Measurements from ENCODE around the gene HNRNPLL. TPM values are rescaled to one million over a fixed set of nuclear protein-coding genes. Genes with fewer than 3 reads are reported as not detected.

Gene HNRNPLL
- total and polyA plus RNA-seq, 2 of the 13 experiments (the other 11 are each of a cell fraction or from before 2014, with no cell fraction given), result 49.4 to 103 TPM

DNA sequence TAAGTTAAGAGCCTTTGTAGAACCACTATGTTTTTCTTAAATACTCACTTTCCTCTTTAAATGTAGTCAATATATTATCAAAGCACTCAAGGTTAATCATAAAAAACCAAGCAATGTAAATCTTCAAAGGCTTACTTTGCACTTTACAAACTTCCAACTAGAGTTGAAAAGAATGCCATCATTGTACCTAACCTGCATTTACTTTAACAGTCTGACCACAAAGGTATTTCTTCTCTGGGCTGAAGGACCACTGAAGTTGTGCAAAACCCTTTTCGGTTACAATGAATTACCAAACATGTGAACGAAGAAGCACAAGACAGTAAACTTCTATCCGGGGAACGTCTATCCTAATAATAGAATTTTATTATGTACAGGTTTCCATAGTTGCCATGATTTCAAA is 3.0 kb downstream of the HNRNPLL start (continued):
- TF ChIP-seq ZNF788 (CRISPR knock-in tag; IDR thresholded peaks at IDR 0.05; ENCODE audit: borderline replicate concordance) (no peak), HNF4A (CRISPR knock-in tag; IDR thresholded peaks at IDR 0.05) (peak; percentile 60), ZNF431 (CRISPR knock-in tag; IDR thresholded peaks at IDR 0.05; ENCODE audit: borderline replicate concordance, low read depth) (no peak), CBX2 (IDR thresholded peaks at IDR 0.05; ENCODE audit: low read depth, low read length) (no peak), CBX2 (CRISPR knock-in tag; IDR thresholded peaks at IDR 0.05; ENCODE audit: low read depth) (no peak), MZF1 (CRISPR knock-in tag; IDR thresholded peaks at IDR 0.05; ENCODE audit: borderline replicate concordance) (no peak), POGZ (CRISPR knock-in tag; IDR thresholded peaks at IDR 0.05) (no peak), POLR2AphosphoS5 (IDR thresholded peaks at IDR 0.05; ENCODE audit: low read depth, low read length) (peak; percentile 64), SRY (CRISPR knock-in tag; IDR thresholded peaks at IDR 0.05) (no peak)
- TF ChIP-seq, protein P1, sequence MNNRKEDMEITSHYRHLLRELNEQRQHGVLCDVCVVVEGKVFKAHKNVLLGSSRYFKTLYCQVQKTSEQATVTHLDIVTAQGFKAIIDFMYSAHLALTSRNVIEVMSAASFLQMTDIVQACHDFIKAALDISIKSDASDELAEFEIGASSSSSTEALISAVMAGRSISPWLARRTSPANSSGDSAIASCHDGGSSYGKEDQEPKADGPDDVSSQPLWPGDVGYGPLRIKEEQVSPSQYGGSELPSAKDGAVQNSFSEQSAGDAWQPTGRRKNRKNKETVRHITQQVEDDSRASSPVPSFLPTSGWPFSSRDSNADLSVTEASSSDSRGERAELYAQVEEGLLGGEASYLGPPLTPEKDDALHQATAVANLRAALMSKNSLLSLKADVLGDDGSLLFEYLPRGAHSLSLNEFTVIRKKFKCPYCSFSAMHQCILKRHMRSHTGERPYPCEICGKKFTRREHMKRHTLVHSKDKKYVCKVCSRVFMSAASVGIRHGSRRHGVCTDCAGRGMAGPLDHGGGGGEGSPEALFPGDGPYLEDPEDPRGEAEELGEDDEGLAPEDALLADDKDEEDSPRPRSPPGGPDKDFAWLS (CRISPR knock-in tag; IDR thresholded peaks at IDR 0.05; ENCODE audit: borderline replicate concordance), result no peak
- TF ChIP-seq, protein P2, sequence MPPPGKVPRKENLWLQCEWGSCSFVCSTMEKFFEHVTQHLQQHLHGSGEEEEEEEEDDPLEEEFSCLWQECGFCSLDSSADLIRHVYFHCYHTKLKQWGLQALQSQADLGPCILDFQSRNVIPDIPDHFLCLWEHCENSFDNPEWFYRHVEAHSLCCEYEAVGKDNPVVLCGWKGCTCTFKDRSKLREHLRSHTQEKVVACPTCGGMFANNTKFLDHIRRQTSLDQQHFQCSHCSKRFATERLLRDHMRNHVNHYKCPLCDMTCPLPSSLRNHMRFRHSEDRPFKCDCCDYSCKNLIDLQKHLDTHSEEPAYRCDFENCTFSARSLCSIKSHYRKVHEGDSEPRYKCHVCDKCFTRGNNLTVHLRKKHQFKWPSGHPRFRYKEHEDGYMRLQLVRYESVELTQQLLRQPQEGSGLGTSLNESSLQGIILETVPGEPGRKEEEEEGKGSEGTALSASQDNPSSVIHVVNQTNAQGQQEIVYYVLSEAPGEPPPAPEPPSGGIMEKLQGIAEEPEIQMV (CRISPR knock-in tag; IDR thresholded peaks at IDR 0.05; ENCODE audit: low read depth), result no peak
- TF ChIP-seq, protein P3, sequence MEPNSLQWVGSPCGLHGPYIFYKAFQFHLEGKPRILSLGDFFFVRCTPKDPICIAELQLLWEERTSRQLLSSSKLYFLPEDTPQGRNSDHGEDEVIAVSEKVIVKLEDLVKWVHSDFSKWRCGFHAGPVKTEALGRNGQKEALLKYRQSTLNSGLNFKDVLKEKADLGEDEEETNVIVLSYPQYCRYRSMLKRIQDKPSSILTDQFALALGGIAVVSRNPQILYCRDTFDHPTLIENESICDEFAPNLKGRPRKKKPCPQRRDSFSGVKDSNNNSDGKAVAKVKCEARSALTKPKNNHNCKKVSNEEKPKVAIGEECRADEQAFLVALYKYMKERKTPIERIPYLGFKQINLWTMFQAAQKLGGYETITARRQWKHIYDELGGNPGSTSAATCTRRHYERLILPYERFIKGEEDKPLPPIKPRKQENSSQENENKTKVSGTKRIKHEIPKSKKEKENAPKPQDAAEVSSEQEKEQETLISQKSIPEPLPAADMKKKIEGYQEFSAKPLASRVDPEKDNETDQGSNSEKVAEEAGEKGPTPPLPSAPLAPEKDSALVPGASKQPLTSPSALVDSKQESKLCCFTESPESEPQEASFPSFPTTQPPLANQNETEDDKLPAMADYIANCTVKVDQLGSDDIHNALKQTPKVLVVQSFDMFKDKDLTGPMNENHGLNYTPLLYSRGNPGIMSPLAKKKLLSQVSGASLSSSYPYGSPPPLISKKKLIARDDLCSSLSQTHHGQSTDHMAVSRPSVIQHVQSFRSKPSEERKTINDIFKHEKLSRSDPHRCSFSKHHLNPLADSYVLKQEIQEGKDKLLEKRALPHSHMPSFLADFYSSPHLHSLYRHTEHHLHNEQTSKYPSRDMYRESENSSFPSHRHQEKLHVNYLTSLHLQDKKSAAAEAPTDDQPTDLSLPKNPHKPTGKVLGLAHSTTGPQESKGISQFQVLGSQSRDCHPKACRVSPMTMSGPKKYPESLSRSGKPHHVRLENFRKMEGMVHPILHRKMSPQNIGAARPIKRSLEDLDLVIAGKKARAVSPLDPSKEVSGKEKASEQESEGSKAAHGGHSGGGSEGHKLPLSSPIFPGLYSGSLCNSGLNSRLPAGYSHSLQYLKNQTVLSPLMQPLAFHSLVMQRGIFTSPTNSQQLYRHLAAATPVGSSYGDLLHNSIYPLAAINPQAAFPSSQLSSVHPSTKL (CRISPR knock-in tag; IDR thresholded peaks at IDR 0.05), result peak; percentile 90
- TF ChIP-seq, protein P4, sequence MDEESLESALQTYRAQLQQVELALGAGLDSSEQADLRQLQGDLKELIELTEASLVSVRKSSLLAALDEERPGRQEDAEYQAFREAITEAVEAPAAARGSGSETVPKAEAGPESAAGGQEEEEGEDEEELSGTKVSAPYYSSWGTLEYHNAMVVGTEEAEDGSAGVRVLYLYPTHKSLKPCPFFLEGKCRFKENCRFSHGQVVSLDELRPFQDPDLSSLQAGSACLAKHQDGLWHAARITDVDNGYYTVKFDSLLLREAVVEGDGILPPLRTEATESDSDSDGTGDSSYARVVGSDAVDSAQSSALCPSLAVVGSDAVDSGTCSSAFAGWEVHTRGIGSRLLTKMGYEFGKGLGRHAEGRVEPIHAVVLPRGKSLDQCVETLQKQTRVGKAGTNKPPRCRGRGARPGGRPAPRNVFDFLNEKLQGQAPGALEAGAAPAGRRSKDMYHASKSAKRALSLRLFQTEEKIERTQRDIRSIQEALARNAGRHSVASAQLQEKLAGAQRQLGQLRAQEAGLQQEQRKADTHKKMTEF (CRISPR knock-in tag; IDR thresholded peaks at IDR 0.05), result peak; percentile 34; the same call in 1 of the 2 replicates
- TF ChIP-seq, protein P5, sequence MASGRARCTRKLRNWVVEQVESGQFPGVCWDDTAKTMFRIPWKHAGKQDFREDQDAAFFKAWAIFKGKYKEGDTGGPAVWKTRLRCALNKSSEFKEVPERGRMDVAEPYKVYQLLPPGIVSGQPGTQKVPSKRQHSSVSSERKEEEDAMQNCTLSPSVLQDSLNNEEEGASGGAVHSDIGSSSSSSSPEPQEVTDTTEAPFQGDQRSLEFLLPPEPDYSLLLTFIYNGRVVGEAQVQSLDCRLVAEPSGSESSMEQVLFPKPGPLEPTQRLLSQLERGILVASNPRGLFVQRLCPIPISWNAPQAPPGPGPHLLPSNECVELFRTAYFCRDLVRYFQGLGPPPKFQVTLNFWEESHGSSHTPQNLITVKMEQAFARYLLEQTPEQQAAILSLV (CRISPR knock-in tag; IDR thresholded peaks at IDR 0.05; ENCODE audit: borderline replicate concordance), result no peak
- TF ChIP-seq, protein P6, sequence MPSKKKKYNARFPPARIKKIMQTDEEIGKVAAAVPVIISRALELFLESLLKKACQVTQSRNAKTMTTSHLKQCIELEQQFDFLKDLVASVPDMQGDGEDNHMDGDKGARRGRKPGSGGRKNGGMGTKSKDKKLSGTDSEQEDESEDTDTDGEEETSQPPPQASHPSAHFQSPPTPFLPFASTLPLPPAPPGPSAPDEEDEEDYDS (CRISPR knock-in tag; IDR thresholded peaks at IDR 0.05), result peak; percentile 63
- TF ChIP-seq, protein P7, sequence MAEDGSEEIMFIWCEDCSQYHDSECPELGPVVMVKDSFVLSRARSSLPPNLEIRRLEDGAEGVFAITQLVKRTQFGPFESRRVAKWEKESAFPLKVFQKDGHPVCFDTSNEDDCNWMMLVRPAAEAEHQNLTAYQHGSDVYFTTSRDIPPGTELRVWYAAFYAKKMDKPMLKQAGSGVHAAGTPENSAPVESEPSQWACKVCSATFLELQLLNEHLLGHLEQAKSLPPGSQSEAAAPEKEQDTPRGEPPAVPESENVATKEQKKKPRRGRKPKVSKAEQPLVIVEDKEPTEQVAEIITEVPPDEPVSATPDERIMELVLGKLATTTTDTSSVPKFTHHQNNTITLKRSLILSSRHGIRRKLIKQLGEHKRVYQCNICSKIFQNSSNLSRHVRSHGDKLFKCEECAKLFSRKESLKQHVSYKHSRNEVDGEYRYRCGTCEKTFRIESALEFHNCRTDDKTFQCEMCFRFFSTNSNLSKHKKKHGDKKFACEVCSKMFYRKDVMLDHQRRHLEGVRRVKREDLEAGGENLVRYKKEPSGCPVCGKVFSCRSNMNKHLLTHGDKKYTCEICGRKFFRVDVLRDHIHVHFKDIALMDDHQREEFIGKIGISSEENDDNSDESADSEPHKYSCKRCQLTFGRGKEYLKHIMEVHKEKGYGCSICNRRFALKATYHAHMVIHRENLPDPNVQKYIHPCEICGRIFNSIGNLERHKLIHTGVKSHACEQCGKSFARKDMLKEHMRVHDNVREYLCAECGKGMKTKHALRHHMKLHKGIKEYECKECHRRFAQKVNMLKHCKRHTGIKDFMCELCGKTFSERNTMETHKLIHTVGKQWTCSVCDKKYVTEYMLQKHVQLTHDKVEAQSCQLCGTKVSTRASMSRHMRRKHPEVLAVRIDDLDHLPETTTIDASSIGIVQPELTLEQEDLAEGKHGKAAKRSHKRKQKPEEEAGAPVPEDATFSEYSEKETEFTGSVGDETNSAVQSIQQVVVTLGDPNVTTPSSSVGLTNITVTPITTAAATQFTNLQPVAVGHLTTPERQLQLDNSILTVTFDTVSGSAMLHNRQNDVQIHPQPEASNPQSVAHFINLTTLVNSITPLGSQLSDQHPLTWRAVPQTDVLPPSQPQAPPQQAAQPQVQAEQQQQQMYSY (CRISPR knock-in tag; IDR thresholded peaks at IDR 0.05), result no peak
